A673 (cell line): ENCODE data around the gene ZBTB2.

Source experiments
- CTCF ChIP-seq: fragments of 300-800, 200-600 bp; sonication (generic); conservative IDR thresholded peaks from 2 replicates; pipeline ENCODE4 v1.5.1; 2017; ENCODE audit warnings: low read depth, mild to moderate bottlenecking, antibody characterized with exemption, low read length, moderate library complexity, mixed read lengths
- EZH2 ChIP-seq: fragments of 200-600 bp; sonication (generic); IDR thresholded peaks from 2 replicates; pipeline ENCODE4 v1.6.1; 2017; ENCODE audit warnings: borderline replicate concordance, low read depth, mild to moderate bottlenecking, mixed read lengths, antibody characterized with exemption, low read length; ENCODE audit not compliant: poor library complexity, severe bottlenecking

- no peak for TF ChIP-seq CTCF
- no peak for TF ChIP-seq EZH2
Measured at GRCh38 chr6:151389618-151390275, 1.6 kb downstream of the ZBTB2 start.
